Smooth muscle cell of the pulmonary artery (primary cell): ENCODE results near the gene DYNLT2. TPM values are rescaled to one million over a fixed set of nuclear protein-coding genes. Genes with fewer than 3 reads are reported as not detected.

Source experiments
- total RNA-seq: library from RNA; depleted of rRNA; stranded (reverse); fragments of >200 nt; gene quantifications from 2 replicates; pipeline ENCODE4 v1.2.3, GENCODE V29; 2014

Gene DYNLT2
- 0.39 and 0.43 TPM in 2 replicates for total RNA-seq

GRCh38 chr6:169751242-169752073 is at the start of gene DYNLT2, which contains the start of gene ERMARD:
Gene DYNLT2 (minus strand): TSS chr6:169751572. CDS start chr6:169751458, 114 bp downstream.
Gene ERMARD (plus strand): TSS chr6:169751622. CDS start chr6:169751658, 36 bp downstream.

GRCh38 chr6:169724494-169725124 is 26.8 kb downstream of the DYNLT2 start, which contains the start of gene PHF10:
Gene PHF10 (minus strand): TSS chr6:169724500. CDS start chr6:169723931, 569 bp downstream.

GRCh38 chr6:169701954-169702839 is 49.2 kb downstream of the DYNLT2 start, which contains the start of the genes C6orf120 and WDR27:
Gene C6orf120 (plus strand): TSS chr6:169702126. CDS start chr6:169702460, 334 bp downstream.
Gene WDR27 (minus strand): TSS chr6:169702029. CDS start chr6:169689005, 13,024 bp downstream.

Other genes with a start within 250 kb of the DYNLT2 start
- gene WDR27, start 49.5 kb downstream of the DYNLT2 start, total RNA-seq: 20.5 and 28.5 TPM in 2 replicates
- gene C6orf120, start 49.4 kb downstream of the DYNLT2 start, total RNA-seq: 45.2 and 47.6 TPM in 2 replicates
- 27.0 and 29.3 TPM in 2 replicates for gene PHF10, start 27.1 kb downstream of the DYNLT2 start, total RNA-seq
- gene ERMARD, start 50 bp upstream of the DYNLT2 start, total RNA-seq: 20.4 and 21.5 TPM in 2 replicates